PFSK-1 (cell line): ENCODE measurements around the gene DLGAP1.

Experiments used
- FOXP2 ChIP-seq: optimal IDR thresholded peaks from 2 replicates; pipeline ENCODE3; 2011; ENCODE audit warnings: borderline replicate concordance, control low read depth, inconsistent platforms; ENCODE audit not compliant: insufficient read depth; ENCODE audit errors: extremely low read length, extremely low read depth
- POLR2AphosphoS5 ChIP-seq: IDR thresholded peaks from 2 replicates; pipeline ENCODE4 v1.6.1; 2012; ENCODE audit warnings: low read depth, mild to moderate bottlenecking, control low read depth, low read length, moderate library complexity
- REST ChIP-seq, 2 experiments: IDR thresholded peaks; 2 replicates each; pipeline versions ENCODE4 v1.6.1 to v1.8.0; 2011 to 2012; ENCODE audit warnings: low read depth in 2 of 2, low read length in 2 of 2, control low read depth in 1 of 2, inconsistent platforms in 1 of 2, mild to moderate bottlenecking in 1 of 2, moderate library complexity in 1 of 2; ENCODE audit not compliant: insufficient read depth in 1 of 2
- SIN3A ChIP-seq: IDR thresholded peaks from 2 replicates; pipeline ENCODE4 v1.6.1; 2012; ENCODE audit warnings: mild to moderate bottlenecking, low read length, moderate library complexity, borderline replicate concordance; ENCODE audit not compliant: insufficient read depth
- TAF1 ChIP-seq: IDR thresholded peaks from 2 replicates; pipeline ENCODE4 v1.6.1; 2012; ENCODE audit warnings: low read length, control low read depth, borderline replicate concordance; ENCODE audit not compliant: insufficient read depth

Gene DLGAP1

GRCh38 chr18:4204438-4204720, 250.7 kb downstream of the DLGAP1 start:
- TF ChIP-seq POLR2AphosphoS5: no peak
- TF ChIP-seq FOXP2: no peak
- TF ChIP-seq REST (IDR thresholded peaks at IDR 0.05; ENCODE audit: insufficient read depth in 1 of 2, low read depth in 2 of 2, low read length in 2 of 2): no peak
- TF ChIP-seq SIN3A: no peak
- no peak for TF ChIP-seq TAF1

GRCh38 chr18:4203568-4204437, 251.3 kb downstream of the DLGAP1 start:
- TF ChIP-seq SIN3A (peak; percentile 15; the same call in 1 of the 2 replicates), FOXP2 (no peak), REST (IDR thresholded peaks at IDR 0.05; ENCODE audit: insufficient read depth in 1 of 2, low read depth in 2 of 2, low read length in 2 of 2) (no peak)

GRCh38 chr18:4200399-4200798, 254.7 kb downstream of the DLGAP1 start:
- no peak for TF ChIP-seq SIN3A
- TF ChIP-seq TAF1: no peak
- TF ChIP-seq FOXP2: no peak
- TF ChIP-seq REST (IDR thresholded peaks at IDR 0.05; ENCODE audit: insufficient read depth in 1 of 2, low read depth in 2 of 2, low read length in 2 of 2): no peak
- no peak for TF ChIP-seq POLR2AphosphoS5

- TF ChIP-seq TAF1 (no peak), SIN3A (no peak), POLR2AphosphoS5 (no peak), REST (IDR thresholded peaks at IDR 0.05; ENCODE audit: insufficient read depth in 1 of 2, low read depth in 2 of 2, low read length in 2 of 2) (no peak), FOXP2 (no peak)
These were observed 256.2 kb downstream of the DLGAP1 start for GRCh38 chr18:4198956-4199355.

GRCh38 chr18:4196351-4196750, 258.8 kb downstream of the DLGAP1 start:
- TF ChIP-seq FOXP2 (peak; percentile 18), POLR2AphosphoS5 (no peak), TAF1 (no peak), SIN3A (no peak), REST (IDR thresholded peaks at IDR 0.05; ENCODE audit: insufficient read depth in 1 of 2, low read depth in 2 of 2, low read length in 2 of 2) (no peak)
